SK-N-SH treated with all-trans-retinoic acid at 6 μM for 48 hours (cell line): Measurements from ENCODE around the gene ARHGAP29.

Source experiments
- ARNTL ChIP-seq: fragments of 450-650 bp; formaldehyde crosslinking; IDR thresholded peaks from 2 replicates; pipeline ENCODE4 v1.5.0; 2020; ENCODE audit warnings: low read depth, mild to moderate bottlenecking, moderate library complexity, borderline replicate concordance
- BACH2 ChIP-seq: fragments of 250-450 bp; sonication (Bioruptor Pico); IDR thresholded peaks from 2 replicates; pipeline ENCODE4 v1.9.0; 2021; ENCODE audit warnings: mild to moderate bottlenecking, borderline replicate concordance
- CREB5 ChIP-seq: fragments of 250-450 bp; sonication (Bioruptor Pico); IDR thresholded peaks from 2 replicates; pipeline ENCODE4 v1.5.1; 2020; ENCODE audit warnings: low read depth, mild to moderate bottlenecking, moderate library complexity
- CSDC2 ChIP-seq: fragments of 250-450 bp; sonication (Bioruptor Pico); IDR thresholded peaks from 2 replicates; pipeline ENCODE4 v1.5.0; 2020; ENCODE audit warnings: mild to moderate bottlenecking, moderate library complexity
- PATZ1 ChIP-seq: fragments of 250-450 bp; sonication (Bioruptor Pico); IDR thresholded peaks from 2 replicates; pipeline ENCODE4 v1.8.0; 2020; ENCODE audit warnings: mild to moderate bottlenecking, moderate library complexity, borderline replicate concordance
- RARB ChIP-seq: fragments of 250-450 bp; sonication (Bioruptor Pico); IDR thresholded peaks from 2 replicates; pipeline ENCODE4 v1.8.0; 2021; ENCODE audit warnings: mild to moderate bottlenecking, moderate library complexity
- SNAI2 ChIP-seq: fragments of 250-450 bp; sonication (Bioruptor Pico); IDR thresholded peaks from 2 replicates; pipeline ENCODE4 v1.5.0; 2020; ENCODE audit warnings: mild to moderate bottlenecking, moderate library complexity
- TCF4 ChIP-seq: fragments of 250-450 bp; sonication (Bioruptor Pico); IDR thresholded peaks from 2 replicates; pipeline ENCODE4 v1.8.0; 2021; ENCODE audit warnings: mild to moderate bottlenecking, moderate library complexity, borderline replicate concordance
- TSHZ2 ChIP-seq: fragments of 250-450 bp; sonication (Bioruptor Pico); IDR thresholded peaks from 2 replicates; pipeline ENCODE4 v1.5.0; 2020; ENCODE audit warnings: mild to moderate bottlenecking, moderate library complexity
- ZFP3 ChIP-seq: fragments of 250-450 bp; sonication (Bioruptor Pico); IDR thresholded peaks from 2 replicates; pipeline ENCODE4 v1.5.0; 2020; ENCODE audit warnings: mild to moderate bottlenecking, moderate library complexity
- ZFP30 ChIP-seq: fragments of 450-650 bp; formaldehyde crosslinking; IDR thresholded peaks from 2 replicates; pipeline ENCODE4 v1.5.0; 2022; ENCODE audit warnings: mild to moderate bottlenecking, moderate library complexity

GRCh38 chr1:94191216-94191615 is 46.2 kb downstream of the ARHGAP29 start:
- TF ChIP-seq PATZ1 (CRISPR knock-in tag) (no peak), CREB5 (no peak), ZFP30 (no peak), TSHZ2 (CRISPR knock-in tag) (no peak), ARNTL (CRISPR knock-in tag) (no peak), SNAI2 (CRISPR knock-in tag) (no peak), RARB (CRISPR knock-in tag) (no peak), ZFP3 (no peak), CSDC2 (CRISPR knock-in tag) (no peak), BACH2 (CRISPR knock-in tag) (no peak), TCF4 (CRISPR knock-in tag) (no peak)
